RPMI7951 (cell line): Measurements from ENCODE around the gene WDR13. TPM values are rescaled to one million over a fixed set of nuclear protein-coding genes. Genes with fewer than 3 reads are reported as not detected.
A peak's percentile ranks its signal among the peaks of the same experiment; 100 is the strongest.
"Not testable (repeated sequence)": the region's sequence is repeated elsewhere in the genome, so short reads cannot be mapped to it uniquely, and the experiment has no call there.

ENCODE experiments used
- DNase-seq: peaks from one replicate; pipeline ENCODE4 v3.0.0-alpha.2; 2012; ENCODE audit warnings: low read depth
- total RNA-seq: library from RNA; depleted of rRNA; stranded (reverse); fragments of >200 nt; shearing (Covaris generic); gene quantifications from 2 replicates; pipeline ENCODE4 v1.2.3, GENCODE V29; 2014

WDR13 gene
- total RNA-seq, 1 experiment from 2014 or later: 62.4 TPM

DNA sequence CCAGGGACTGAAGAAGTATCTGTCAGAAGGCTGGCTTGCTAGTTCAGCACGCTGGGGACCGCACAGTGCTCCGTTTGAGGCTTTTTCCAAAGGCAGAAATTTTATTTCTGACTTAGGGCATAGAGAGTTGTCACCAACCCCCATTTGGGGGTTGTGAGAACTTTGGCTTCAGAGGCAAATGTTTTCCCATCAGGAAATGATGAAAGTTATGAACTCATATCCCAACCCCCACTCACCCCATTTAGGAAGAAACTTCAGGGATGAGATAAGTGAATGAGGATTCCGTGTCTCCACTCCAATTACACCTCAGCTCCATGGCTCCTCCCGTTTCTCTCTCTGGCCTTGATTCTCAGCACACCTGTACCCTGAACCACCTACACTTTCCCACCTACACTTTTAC is 4.3 kb upstream of the WDR13 start:
- no peak for DNase-seq

DNA sequence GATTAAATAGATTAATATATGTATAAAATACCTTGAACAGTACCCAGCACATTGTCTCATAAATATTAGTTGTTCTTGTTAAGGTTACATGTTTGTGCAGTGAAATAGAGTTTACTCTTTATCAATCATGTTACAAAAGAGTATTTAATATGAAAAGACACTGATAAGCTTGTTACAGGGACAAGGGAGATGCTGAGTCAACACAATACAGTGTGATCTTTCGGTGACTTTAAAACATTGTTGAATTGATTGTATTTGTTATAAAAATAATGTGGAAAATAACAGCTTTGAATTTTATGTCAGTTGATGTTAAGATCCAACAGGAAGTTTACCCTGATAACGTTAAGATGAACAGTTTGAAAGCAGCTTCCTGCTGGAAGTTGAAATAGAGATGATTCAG is 1.4 kb upstream of the WDR13 start:
- no peak for DNase-seq

DNA sequence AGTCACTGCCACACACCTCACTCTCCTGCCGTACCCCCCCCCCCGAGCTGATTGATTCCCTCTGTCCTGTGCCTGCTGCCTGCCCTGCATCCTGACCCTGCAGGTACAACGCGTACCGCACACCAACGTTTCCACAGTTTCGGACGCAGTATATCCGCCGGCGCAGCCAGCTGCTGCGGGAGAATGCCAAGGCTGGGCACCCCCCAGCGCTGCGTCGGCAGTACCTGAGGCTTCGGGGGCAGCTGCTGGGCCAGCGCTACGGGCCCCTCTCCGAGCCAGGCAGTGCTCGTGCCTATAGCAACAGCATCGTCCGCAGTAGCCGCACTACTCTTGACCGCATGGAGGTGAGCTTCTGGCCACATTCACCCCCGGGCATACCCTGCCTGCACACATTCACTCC is 1.3 kb downstream of the WDR13 start:
- no peak for DNase-seq

DNA sequence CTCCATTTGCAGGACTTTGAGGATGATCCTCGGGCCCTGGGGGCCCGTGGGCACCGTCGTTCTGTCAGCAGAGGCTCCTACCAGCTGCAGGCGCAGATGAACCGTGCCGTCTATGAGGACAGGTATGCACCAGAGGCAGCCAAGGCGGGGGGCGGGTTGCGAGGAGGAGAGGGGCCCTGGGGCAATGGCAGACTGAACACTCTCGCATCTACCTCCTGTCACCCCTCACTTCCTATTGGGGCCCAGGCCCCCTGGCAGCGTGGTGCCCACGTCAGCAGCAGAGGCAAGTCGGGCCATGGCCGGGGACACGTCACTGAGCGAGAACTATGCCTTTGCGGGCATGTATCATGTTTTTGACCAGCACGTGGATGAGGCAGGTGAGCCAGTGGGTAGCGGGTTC is 2.0 kb downstream of the WDR13 start:
- DNase-seq: no peak

DNA sequence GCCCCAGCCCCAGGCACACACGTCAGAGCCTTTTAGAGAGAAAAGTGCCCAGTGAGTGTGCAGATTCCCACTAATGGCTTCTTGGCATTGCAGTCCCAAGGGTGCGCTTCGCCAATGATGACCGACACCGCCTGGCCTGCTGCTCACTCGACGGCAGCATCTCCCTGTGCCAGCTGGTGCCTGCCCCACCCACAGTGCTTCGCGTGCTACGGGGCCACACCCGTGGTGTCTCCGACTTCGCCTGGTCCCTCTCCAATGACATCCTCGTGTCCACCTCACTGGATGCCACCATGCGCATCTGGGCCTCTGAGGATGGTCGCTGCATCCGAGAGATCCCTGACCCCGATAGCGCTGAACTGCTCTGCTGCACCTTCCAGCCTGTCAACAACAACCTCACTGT is 2.9 kb downstream of the WDR13 start:
- no peak for DNase-seq

DNA sequence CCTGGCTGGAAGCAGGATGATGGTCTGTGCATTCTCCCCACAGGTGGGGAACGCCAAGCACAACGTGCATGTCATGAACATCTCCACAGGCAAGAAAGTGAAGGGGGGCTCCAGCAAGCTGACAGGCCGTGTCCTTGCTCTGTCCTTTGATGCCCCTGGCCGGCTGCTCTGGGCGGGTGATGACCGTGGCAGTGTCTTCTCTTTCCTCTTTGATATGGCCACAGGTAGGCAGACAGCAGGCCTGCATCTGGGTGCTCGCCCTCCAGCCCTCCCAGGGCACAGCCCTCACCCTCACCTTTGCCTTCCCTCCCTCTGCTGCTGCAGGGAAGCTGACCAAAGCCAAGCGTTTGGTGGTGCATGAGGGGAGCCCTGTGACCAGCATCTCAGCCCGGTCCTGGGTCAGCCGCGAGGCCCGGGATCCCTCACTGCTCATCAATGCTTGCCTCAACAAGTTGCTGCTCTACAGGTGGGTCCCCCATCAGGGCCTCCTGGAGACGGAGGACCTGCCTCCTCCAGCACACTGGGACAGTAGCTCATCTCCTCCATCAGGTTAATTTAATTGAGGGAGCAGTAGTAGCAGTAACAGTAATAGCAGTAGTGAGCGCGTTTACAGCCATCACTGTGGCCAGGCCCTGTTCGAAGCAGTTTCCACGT is 4.6 kb downstream of the WDR13 start:
- DNase-seq: no peak

DNA sequence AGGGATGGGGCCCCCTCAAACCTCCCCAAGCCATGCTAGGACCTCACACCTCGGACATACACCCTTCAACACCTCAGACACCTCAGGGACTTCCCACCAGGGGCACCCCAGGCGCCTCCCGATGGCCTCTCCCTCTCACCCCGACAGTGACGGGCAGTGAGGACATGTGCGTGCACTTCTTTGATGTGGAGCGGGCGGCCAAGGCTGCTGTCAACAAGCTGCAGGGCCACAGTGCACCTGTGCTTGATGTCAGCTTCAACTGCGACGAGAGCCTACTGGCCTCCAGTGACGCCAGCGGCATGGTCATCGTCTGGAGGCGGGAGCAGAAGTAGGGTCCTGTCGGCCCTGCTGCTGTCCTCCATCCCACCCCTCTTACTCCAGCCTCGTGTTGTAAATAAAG is 7.4 kb downstream of the WDR13 start:
- DNase-seq: no peak

DNA sequence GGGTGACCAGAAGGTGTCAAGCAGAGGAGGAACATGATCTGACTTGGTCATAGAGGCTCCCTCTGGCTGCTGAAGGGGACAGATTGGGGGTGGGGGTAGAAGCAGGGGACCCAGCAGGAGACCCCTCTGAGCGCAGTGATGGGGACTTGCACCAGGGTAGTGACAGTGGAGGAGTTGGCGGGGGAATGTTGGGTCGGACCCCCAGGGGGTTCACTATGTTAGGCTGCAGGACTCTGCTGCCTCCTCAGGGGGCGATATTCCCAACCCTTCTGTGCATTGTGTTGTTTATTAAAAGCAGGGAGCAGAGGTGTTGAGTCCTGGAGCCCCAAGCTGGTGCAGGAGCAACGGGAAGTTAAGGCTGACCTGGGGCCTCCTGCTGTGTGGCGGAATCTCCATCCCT is 8.8 kb downstream of the WDR13 start:
- DNase-seq: no peak

DNA sequence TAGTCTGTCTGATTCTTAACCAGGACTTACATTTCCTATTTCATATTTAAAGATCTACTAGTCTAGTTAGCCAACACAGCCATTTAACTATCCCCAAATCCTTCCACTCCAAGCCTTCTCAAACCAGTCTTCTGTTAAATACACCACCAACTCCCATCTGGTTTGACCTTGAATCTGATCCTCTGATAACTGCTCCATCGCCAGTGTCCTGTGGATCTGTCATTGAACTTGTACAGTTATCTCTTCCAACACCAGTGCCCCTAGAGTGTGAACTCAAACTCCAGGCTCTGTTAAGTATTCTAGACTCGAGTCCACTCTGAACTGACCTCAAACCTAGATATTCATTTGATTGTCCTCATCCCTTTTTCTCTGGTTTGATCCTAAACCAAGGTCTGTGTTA is 14.4 kb downstream of the WDR13 start:
- DNase-seq: no peak

DNA sequence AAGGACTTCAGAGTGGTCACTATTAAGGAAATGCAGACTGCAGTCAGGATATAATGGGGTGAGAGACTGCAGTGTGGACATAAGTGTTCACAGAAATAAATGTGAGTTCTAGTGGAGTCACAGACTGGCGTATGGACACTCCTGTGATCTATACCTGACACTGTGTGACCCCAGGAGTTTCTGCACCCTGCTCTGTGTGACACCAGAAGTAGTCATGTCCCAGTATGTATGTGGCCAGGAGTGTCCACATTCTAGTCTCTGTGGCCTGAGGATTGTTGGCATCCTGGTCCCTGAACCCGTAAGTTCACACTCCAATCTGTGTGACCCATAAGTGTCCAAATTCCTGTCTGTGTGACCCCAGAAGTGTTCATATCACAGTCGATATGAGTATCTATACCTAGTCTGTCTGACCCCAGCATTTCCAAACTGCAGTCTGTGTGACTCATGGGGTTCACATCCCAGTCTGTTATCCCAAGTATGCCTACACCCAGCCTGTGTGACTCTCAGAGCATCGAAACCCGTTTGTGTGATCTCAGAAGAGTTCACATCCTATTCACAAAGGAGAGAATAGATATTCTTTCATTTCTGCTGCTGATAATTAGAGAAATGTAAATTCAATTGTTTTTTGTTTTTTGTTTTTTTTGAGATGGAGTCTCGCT is 16.3 kb downstream of the WDR13 start:
- DNase-seq: no peak

DNA sequence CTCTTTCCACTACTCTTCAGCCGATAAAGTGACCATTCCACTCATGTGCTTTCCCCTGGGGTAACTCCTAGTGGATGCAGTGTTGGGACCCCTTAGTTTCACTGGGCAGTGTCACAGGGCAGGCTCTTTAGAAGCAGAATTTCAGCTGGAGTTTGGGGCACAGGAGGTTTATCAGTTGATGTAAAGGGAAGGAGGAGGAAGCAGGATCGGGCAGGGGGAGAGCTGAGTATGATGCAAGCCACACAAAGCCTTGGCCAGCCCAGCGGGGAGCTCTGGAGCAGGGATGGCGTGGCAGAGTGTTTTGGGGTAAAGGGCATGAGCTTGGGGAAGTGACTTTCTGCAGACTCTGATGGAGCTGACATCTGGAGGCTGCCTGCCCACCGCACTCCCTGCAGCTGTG is 19.3 kb downstream of the WDR13 start:
- no peak for DNase-seq

DNA sequence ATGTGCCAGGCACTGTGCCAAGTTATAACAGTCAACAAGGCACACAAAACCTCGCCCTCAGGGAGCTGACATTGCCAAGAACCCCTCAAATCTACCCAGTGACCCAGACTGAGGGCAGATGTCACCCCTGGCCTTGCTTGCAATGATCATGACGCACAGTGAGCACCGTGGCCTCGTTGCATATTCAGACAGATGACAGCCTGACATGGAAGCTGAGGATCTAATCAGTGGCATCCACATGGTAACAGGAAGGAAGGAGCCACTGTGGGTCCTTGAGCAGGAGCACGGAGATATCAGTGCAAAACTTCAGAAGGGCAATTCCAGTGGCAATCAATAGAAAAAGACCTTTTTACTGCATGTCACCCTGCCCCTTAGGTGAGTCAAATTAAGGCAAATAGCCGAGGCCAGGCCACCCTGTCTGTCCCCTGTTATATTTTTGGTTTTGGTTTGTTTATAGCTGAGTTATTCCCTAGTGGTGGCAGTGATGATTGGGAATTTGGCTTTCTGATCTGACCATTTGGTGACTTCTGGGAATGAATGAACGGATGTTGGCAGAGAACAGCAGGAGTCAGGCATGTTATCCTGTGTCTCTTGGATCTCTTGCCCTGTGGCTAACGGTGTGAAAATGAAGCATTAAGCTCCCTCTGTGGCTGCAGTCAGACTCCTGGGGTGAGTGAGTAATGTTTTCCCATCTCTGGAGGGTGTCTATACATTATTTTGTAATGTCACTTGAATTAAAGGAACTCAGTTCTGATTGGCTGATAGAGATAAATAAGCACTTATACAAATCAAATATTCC is 20.4 kb downstream of the WDR13 start:
- peak; percentile 55 for DNase-seq

DNA sequence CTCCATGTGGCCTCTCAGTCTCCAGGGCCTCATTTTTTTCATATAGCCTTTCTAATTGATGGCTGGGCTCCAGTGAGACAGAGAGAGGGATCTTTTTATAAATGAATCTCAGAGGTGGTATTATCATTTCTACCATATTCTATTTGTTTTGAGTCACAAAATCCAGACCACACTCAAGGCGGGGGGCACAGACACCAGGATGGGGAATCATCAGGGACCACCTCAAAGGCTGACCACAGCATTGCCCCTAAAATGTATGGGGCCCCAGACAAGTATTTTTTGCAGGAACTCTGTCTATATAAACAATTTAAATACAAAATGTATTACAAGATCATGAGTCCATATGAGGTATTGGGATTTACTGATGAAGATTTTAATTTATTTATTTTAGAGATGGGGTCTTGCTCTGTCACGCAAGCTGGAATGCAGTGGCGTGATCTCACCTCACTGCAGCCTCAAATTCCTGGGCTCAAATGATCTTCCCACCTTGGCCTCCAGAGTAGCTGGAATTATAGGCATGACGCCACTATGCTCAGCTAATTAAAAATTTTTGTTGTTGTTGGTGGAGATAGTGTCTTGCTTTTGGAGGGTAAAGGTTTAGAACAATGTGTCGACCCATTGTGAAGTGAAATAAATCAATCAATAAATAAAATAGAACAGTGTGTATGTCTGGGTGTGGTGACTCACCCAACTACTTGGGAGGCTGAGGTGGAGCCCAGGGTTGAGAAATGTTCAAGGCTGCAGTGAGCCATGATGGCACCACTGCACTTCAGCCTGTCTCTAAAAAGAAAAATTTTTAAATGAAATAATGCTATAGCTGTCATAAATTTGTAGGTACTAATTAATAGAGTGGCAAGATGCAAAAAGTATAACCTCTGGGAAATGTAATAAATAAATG is 29.4 kb downstream of the WDR13 start:
- no peak for DNase-seq

DNA sequence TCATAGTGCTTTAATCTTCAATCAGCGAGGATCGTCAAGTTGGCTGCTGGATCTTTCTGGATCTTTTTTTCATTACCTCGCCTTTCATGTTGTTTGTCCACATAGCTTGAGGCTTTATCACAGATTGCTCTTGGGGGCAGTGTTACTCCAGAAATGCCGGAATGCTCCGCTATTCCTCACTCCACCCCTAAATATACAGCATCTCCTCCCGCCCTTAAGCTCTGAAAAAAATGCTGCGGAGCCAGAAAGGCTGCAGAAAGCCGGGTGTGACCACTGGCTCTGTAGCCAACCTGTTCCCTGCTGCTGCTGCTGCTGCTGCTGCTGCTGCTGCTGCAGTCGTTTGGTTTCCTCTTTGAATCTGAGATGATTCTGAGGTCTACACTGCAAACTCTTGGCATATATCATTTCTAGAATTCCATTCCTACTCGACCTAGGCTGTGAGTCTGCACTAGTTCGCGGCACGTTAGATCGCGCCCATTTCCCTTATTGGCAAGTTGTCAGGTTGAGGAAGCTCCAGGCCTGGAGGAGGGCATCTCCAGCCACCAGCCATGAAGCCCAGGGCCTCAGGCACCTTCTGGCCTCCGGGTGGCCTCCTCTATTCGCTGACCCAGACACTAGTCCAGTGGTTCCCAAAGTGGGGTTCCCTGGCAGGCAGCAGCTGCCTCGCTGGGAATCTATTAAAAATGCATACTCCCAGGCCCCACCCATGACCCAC is 34.2 kb downstream of the WDR13 start:
- peak; percentile 94 for DNase-seq

DNA sequence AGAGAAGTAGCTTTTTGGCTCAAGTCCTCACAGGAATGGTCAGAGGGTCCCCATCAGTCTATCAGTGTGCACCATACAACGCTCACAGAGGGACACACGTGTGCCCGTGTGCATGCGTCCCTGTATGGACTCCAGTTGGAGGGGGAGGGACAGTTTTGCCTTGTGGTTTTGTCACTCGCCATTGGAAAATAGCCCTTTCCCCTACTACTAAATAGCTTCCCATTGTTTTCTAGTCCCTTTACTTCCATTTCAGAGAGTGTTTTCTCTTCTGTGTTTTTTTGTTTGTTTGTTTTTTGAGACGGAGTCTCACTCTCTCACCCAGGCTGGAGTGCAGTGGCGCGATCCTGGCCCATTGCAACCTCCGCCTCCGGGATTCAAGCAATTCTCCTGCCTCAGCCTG is 34.9 kb downstream of the WDR13 start:
- no peak for DNase-seq

DNA sequence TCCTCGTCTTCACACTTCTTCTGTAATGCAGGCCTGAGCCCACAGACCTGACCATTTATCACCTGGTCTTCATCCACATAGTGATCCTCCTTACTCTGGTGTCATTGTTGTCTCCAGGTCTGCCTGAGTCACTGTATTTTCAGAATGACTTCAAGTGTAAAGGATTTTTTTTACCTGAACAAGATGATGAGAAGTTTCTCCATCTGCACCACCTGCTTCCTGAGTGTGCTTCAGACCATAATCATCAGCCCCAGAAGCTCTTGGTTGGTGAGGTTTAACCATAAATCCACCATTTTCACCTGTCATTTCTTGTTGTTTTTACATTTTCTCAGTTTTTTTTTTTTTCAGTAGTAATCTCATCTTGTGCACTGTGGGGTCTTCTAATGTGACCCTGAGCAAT is 39.0 kb downstream of the WDR13 start:
- no peak for DNase-seq

DNA sequence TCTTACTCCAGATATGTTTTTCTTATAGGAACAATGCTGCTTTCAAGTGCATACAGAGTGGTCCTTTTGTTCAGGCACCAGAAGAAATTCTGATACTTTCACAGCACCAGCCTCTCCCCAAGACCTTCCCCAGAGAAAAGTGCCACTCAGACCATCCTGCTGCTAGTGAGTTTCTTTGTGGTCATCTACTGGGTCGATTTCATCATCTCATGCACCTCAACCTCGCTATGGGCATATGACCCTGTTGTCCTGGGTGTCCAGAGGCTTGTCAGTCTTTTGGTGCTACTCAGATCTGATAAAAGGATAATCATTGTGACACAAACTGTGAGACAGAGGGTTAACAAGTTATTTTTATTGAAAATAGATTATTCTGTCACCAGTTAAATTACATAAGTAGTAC is 39.5 kb downstream of the WDR13 start:
- DNase-seq: no peak

DNA sequence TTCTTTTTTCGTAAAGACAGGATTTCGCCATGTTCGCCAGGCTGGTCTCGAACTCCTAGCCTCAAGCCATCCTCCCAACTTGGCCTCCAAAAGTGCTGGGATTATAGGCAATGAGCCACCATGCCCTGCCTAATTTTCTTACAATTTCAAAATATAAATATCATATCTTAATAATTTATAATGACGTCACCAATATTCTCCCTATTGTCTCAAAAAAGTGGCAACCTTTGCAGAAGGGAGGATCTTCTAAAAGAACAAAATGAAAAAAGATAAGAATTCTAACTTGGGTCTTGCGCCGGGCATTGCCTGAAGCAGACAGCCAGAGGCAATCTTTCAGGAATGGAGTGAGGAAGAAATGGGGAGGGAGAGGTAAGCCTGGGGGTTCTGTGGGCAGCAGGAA is 48.4 kb downstream of the WDR13 start:
- no peak for DNase-seq

DNA sequence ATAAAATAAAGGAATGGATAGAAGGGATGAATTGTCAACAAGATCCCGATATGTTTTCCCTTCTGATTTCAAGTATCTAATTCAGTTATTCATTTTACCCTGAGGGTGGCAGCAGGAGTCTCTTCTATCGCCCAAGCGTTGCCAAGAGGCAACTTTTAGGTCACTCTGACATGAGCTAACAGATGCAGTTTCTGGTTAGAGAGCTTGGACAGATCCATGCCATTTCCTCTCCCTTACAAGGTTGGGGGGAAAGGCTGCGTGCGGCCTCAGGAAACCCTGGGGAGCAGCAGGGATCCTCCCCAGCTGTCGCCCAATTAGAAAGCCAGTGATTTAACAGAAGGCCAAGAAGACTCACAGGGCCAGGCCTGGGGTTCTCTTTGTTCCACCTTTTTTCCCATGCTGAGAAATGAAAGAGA is 51.1 kb downstream of the WDR13 start:
- DNase-seq: peak; percentile 59

DNA sequence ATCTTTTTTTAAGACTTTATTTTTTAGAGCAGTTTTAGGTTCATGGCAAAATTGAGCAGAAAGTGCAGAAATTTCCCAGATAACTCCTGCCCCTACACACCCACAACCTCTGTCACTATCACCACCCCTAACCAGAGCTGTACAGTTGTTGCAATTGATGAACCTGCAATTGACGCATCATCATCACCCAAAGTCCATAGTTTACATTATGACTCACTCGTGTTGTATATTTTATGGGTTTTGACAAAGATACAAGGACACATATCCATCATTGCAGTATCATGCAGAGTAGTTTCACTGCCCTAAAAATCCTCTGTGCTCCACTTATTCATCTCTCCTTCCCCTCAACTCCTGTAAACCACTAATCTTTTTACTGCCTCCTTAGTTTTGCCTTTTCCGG is 51.8 kb downstream of the WDR13 start:
- no peak for DNase-seq

DNA sequence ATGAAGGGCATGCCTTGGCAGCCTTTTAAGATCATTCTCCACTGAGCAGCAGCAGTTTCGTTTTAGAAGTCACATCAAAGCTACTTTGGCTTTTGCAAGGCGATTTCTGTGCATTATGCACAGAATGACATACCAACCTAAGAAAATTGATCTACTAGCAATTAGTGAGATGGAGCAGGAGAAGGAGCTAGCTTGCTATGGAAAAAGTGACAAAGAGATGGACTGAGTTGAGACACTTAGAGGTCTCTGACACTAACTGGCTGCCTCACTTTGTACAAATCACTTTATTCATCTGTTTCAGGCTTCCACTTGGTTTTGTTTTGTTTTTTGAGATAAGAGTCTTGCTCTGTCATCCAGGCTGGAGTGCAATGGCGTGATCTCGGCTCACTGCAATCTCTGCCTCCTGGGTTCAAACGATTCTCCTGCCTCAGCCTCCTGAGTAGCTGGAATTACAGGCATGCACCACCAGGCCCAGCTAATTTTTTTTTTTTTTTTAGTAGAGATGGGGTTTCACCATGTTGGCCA is 54.8 kb downstream of the WDR13 start:
- DNase-seq: not testable (repeated sequence)
